Thyroid gland (tissue), 4 donors: ENCODE measurements around the gene PTPRE. TPM values are rescaled to one million over a fixed set of nuclear protein-coding genes. Genes with fewer than 3 reads are reported as not detected.

Experiments used
- DNase-seq, 2 donors: peaks; one replicate each; pipeline ENCODE4 v3.0.0-alpha.2; 2019
- H3K27ac ChIP-seq, 3 donors: fragments of 200-600 bp; sonication (generic); 1 replicate in 2 of 3; 2 replicates in 1 of 3; pipeline ENCODE4 v1.5.1; 2016 to 2019; ENCODE audit warnings: mild to moderate bottlenecking in 1 of 3, moderate library complexity in 1 of 3
- H3K27me3 ChIP-seq: fragments of 200-600 bp; sonication (generic); one replicate; pipeline ENCODE4 v1.5.1; 2019
- H3K36me3 ChIP-seq, 2 donors: fragments of 200-600 bp; sonication (generic); one replicate each; pipeline ENCODE4 v1.5.1; 2016 to 2019
- H3K4me1 ChIP-seq, 2 donors: fragments of 200-600 bp; sonication (generic); one replicate each; pipeline ENCODE4 v1.5.1; 2017 to 2019
- H3K4me3 ChIP-seq, 3 donors: fragments of 200-600 bp; sonication (generic); replicated peaks in 1 of 3; 1 replicate in 2 of 3; 2 replicates in 1 of 3; pipeline ENCODE4 v1.5.1; 2016; ENCODE audit warnings: mild to moderate bottlenecking in 1 of 3
- H3K9me3 ChIP-seq: fragments of 200-600 bp; sonication (generic); one replicate; pipeline ENCODE4 v1.5.1; 2017
- POLR2A ChIP-seq, 2 donors: fragments of 450-650 bp; IDR thresholded peaks; one replicate each; pipeline ENCODE4 v1.6.1; 2017; ENCODE audit warnings: antibody characterized with exemption in 2 of 2, mild to moderate bottlenecking in 2 of 2, moderate library complexity in 1 of 2
- WGBS, 2 donors: methylation state at CpG; one replicate each; pipeline ENCODE4 v1.1.5; 2017; 5-methylcytosine and 5-hydroxymethylcytosine counted together
- intact Hi-C: fragments of 100-400 bp; cut with DNase I; formaldehyde crosslinking; loops from one replicate; pipeline ENCODE4 v1.15.1; 2023
- total RNA-seq, 4 donors: library from RNA; depleted of rRNA; stranded (reverse); fragments of >200 nt; gene quantifications; one replicate each; pipeline ENCODE4 v1.2.3, GENCODE V29; 2016
- TF ChIP-seq, protein P1 (sequence below), 6 experiments: fragments of 200-600 bp in 3 of 6; fragments of 450-650 bp in 3 of 6; sonication (generic) in 3 of 6; IDR thresholded peaks; one replicate each; pipeline ENCODE4 v1.5.1; 2016 to 2019; ENCODE audit warnings: antibody characterized with exemption in 6 of 6, mild to moderate bottlenecking in 2 of 6, inconsistent platforms in 1 of 6, moderate library complexity in 1 of 6

PTPRE gene
- total RNA-seq, 4 donors from 2014 or later: 16.8 to 25.0 (median 19.4) TPM

GRCh38 chr10:127953876-127954275 is 47.0 kb downstream of the PTPRE start:
- H3K36me3 ChIP-seq: no peaks in the 10 kb centered on the region
- H3K27me3 ChIP-seq: no peaks in the 10 kb centered on the region
- no peak overlapping the region for H3K27ac ChIP-seq
- intact Hi-C loops: no loop called here
- no peaks in the 10 kb centered on the region for H3K9me3 ChIP-seq
- TF ChIP-seq POLR2A (IDR thresholded peaks at IDR 0.05): no peak
- TF ChIP-seq, protein P1, sequence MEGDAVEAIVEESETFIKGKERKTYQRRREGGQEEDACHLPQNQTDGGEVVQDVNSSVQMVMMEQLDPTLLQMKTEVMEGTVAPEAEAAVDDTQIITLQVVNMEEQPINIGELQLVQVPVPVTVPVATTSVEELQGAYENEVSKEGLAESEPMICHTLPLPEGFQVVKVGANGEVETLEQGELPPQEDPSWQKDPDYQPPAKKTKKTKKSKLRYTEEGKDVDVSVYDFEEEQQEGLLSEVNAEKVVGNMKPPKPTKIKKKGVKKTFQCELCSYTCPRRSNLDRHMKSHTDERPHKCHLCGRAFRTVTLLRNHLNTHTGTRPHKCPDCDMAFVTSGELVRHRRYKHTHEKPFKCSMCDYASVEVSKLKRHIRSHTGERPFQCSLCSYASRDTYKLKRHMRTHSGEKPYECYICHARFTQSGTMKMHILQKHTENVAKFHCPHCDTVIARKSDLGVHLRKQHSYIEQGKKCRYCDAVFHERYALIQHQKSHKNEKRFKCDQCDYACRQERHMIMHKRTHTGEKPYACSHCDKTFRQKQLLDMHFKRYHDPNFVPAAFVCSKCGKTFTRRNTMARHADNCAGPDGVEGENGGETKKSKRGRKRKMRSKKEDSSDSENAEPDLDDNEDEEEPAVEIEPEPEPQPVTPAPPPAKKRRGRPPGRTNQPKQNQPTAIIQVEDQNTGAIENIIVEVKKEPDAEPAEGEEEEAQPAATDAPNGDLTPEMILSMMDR (IDR thresholded peaks at IDR 0.05): no peak
- 70% methylated on average over 1 of the region's 1 CpG; no CpG with 5 or more reads in 1 of the 2 donors for WGBS, 2 donors
- no peak for DNase-seq
- no peak overlapping the region for H3K4me3 ChIP-seq
- H3K4me1 ChIP-seq: no peaks in the 10 kb centered on the region

DNA sequence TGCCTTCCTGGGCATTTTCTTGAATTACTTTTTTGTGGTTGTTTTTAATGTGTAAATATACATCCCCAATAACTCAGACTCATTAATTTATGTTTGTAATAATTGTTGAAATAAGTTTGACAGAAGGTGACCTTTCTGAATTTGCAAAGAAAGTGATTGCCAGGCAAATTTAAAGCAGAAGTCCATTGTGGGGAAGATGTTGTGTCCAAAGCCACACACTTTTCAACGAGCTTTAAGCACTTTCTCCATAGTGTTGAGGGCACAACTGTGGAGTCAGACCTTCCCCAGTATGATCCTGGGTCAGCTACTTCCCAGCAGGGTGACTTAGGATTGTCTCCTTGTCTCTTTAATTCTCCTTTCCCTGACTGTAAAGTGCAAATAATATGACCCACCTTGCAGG is 52.5 kb downstream of the PTPRE start:
- Histone ChIP-seq H3K27me3 (no peaks in the 10 kb centered on the region), H3K27ac (no peak overlapping the region), H3K36me3 (no peaks in the 10 kb centered on the region), H3K9me3 (no peaks in the 10 kb centered on the region), H3K4me3 (no peak overlapping the region), H3K4me1 (no peaks in the 10 kb centered on the region)
- intact Hi-C loops: no loop called here
- no peak for TF ChIP-seq POLR2A (IDR thresholded peaks at IDR 0.05)
- TF ChIP-seq, protein P1 (IDR thresholded peaks at IDR 0.05): no peak
- WGBS, 2 donors: 52 to 54% methylated on average over 1 of the region's 1 CpG
- no peak for DNase-seq

DNA sequence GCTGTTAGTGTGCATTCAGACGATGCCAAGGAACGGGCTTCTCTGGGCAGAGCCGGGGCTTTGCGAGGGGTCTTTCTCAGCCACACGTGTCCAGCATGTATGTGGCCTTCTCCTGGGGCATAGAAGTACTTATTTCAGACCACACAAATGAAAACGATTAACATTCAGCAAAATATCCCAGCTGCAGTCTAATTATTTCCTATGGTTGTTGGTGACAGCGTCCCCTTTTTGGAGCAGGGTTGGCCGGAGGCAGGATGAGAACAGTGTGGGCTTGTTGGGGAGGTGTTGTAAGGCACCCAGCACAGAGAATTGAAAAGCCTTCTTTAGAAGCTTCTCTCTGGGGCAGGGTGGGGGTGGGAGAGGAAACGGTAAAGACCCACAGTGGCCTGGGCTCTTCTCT is 54.2 kb downstream of the PTPRE start:
- no peaks in the 10 kb centered on the region for H3K4me1 ChIP-seq
- no peak for DNase-seq
- H3K9me3 ChIP-seq: no peaks in the 10 kb centered on the region
- WGBS, 2 donors: 76% methylated on average over 9 of the region's 9 CpGs
- H3K36me3 ChIP-seq: no peaks in the 10 kb centered on the region
- H3K4me3 ChIP-seq: no peak overlapping the region
- no peaks in the 10 kb centered on the region for H3K27me3 ChIP-seq
- intact Hi-C loops: no loop called here
- no peak overlapping the region for H3K27ac ChIP-seq
- TF ChIP-seq, protein P1 (IDR thresholded peaks at IDR 0.05): no peak
- no peak for TF ChIP-seq POLR2A (IDR thresholded peaks at IDR 0.05)

DNA sequence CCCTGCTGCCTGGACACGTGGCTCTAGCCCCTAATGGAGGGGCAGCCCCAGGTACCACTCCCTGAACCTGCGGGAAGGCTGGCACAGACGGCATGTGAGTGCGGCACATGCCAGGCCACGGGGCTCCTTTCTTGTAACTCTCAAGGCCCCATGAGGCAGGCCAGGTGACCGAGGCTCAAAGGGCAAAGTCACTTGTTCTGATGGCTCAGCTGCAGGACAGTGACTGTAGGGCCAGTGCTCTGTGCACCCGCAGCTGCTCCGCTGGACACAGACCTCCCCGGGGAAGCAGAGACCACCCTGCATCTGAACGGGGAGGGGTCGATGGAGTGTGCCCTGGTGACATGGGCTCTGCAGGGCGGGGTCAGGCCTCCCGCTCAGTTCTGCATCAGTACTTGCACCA is 55.3 kb downstream of the PTPRE start:
- Histone ChIP-seq H3K4me3 (no peak overlapping the region), H3K9me3 (no peaks in the 10 kb centered on the region), H3K36me3 (no peaks in the 10 kb centered on the region), H3K27ac (no peak overlapping the region), H3K27me3 (no peaks in the 10 kb centered on the region), H3K4me1 (no peaks in the 10 kb centered on the region)
- intact Hi-C loops: no loop called here
- no peak for DNase-seq
- TF ChIP-seq, protein P1 (IDR thresholded peaks at IDR 0.05): no peak
- no peak for TF ChIP-seq POLR2A (IDR thresholded peaks at IDR 0.05)
- 64 to 85% methylated on average over 4 to 7 of the region's 13 CpGs for WGBS, 2 donors

GRCh38 chr10:127963136-127963535 is 56.2 kb downstream of the PTPRE start:
- Histone ChIP-seq H3K27me3 (no peaks in the 10 kb centered on the region), H3K27ac (no peak overlapping the region), H3K9me3 (no peaks in the 10 kb centered on the region), H3K36me3 (no peaks in the 10 kb centered on the region), H3K4me1 (no peaks in the 10 kb centered on the region), H3K4me3 (no peak overlapping the region)
- DNase-seq: no peak
- intact Hi-C loops: no loop called here
- TF ChIP-seq, protein P1 (IDR thresholded peaks at IDR 0.05): no peak
- no peak for TF ChIP-seq POLR2A (IDR thresholded peaks at IDR 0.05)
